ENCODE measurements around the gene YKT6.

DNA sequence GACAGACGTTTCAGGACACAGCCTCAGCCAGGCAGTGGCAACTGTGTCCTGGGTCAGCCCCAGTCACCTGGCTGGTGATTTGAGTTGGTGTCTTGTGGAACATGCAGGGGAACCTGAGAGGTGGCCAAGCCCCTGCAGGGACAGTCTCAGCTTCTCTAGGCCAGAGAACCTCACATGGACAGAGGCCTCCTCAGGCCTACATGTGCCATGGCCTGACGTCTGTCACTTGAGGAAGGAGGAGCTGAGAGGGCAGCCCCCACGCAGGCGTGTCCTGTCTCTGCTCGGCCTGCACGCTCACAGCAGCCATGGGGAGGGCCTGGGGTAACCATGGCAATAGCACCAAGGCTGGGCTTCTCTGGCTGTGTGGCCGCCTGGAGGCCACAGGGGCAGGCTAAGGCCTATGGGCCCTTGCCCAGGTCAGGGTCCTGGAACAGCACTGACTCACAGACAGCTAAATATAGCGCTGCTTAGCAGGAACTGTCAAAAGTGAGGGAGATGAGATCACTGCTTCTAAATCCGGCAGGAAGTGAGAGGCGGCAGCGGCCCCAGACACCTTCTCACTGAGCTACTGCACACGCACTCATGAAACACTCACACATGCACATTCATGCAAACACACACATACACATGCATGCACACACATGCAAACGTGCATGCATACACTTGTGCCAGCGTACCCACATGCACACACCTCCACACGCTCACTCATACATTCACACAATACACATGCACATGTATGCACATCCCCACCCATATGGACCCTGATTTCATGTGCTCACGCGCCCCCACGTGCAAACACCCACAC, 57.0 kb downstream of the YKT6 start:
- no peak for TF ChIP-seq RARB (CRISPR knock-in tag; IDR thresholded peaks at IDR 0.05)
- TF ChIP-seq ZFP3 (CRISPR knock-in tag; IDR thresholded peaks at IDR 0.05), result no peak; the same call in 1 of the 2 replicates
- TF ChIP-seq, protein P1, sequence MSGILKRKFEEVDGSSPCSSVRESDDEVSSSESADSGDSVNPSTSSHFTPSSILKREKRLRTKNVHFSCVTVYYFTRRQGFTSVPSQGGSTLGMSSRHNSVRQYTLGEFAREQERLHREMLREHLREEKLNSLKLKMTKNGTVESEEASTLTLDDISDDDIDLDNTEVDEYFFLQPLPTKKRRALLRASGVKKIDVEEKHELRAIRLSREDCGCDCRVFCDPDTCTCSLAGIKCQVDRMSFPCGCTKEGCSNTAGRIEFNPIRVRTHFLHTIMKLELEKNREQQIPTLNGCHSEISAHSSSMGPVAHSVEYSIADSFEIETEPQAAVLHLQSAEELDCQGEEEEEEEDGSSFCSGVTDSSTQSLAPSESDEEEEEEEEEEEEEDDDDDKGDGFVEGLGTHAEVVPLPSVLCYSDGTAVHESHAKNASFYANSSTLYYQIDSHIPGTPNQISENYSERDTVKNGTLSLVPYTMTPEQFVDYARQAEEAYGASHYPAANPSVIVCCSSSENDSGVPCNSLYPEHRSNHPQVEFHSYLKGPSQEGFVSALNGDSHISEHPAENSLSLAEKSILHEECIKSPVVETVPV (CRISPR knock-in tag; IDR thresholded peaks at IDR 0.05), result no peak
- no peak for TF ChIP-seq OSR1 (CRISPR knock-in tag; IDR thresholded peaks at IDR 0.05)
- TF ChIP-seq, protein P2, sequence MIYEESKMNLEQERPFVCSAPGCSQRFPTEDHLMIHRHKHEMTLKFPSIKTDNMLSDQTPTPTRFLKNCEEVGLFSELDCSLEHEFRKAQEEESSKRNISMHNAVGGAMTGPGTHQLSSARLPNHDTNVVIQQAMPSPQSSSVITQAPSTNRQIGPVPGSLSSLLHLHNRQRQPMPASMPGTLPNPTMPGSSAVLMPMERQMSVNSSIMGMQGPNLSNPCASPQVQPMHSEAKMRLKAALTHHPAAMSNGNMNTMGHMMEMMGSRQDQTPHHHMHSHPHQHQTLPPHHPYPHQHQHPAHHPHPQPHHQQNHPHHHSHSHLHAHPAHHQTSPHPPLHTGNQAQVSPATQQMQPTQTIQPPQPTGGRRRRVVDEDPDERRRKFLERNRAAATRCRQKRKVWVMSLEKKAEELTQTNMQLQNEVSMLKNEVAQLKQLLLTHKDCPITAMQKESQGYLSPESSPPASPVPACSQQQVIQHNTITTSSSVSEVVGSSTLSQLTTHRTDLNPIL (CRISPR knock-in tag; IDR thresholded peaks at IDR 0.05; ENCODE audit: low read depth), result peak; percentile 57; the same call in 1 of the 2 replicates
- TF ChIP-seq SNAI2 (CRISPR knock-in tag; IDR thresholded peaks at IDR 0.05), result no peak; the same call in 1 of the 2 replicates
- no peak for TF ChIP-seq TOX (CRISPR knock-in tag; IDR thresholded peaks at IDR 0.05; ENCODE audit: borderline replicate concordance)
- no peak for TF ChIP-seq ZC3H10 (CRISPR knock-in tag; IDR thresholded peaks at IDR 0.05)
- no peak for TF ChIP-seq TCF4 (CRISPR knock-in tag; IDR thresholded peaks at IDR 0.05; ENCODE audit: borderline replicate concordance)
- TF ChIP-seq, protein P3, sequence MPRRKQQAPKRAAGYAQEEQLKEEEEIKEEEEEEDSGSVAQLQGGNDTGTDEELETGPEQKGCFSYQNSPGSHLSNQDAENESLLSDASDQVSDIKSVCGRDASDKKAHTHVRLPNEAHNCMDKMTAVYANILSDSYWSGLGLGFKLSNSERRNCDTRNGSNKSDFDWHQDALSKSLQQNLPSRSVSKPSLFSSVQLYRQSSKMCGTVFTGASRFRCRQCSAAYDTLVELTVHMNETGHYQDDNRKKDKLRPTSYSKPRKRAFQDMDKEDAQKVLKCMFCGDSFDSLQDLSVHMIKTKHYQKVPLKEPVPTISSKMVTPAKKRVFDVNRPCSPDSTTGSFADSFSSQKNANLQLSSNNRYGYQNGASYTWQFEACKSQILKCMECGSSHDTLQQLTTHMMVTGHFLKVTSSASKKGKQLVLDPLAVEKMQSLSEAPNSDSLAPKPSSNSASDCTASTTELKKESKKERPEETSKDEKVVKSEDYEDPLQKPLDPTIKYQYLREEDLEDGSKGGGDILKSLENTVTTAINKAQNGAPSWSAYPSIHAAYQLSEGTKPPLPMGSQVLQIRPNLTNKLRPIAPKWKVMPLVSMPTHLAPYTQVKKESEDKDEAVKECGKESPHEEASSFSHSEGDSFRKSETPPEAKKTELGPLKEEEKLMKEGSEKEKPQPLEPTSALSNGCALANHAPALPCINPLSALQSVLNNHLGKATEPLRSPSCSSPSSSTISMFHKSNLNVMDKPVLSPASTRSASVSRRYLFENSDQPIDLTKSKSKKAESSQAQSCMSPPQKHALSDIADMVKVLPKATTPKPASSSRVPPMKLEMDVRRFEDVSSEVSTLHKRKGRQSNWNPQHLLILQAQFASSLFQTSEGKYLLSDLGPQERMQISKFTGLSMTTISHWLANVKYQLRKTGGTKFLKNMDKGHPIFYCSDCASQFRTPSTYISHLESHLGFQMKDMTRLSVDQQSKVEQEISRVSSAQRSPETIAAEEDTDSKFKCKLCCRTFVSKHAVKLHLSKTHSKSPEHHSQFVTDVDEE (CRISPR knock-in tag; IDR thresholded peaks at IDR 0.05), result no peak

Data from SK-N-SH treated with all-trans-retinoic acid at 6 μM for 48 hours (cell line).